Measurements from ENCODE around the gene DENND2A. TPM values are rescaled to one million over a fixed set of nuclear protein-coding genes. Genes with fewer than 3 reads are reported as not detected.

Gene DENND2A
- total RNA-seq, 1 experiment from 2014 or later: 10.0 TPM

DNA sequence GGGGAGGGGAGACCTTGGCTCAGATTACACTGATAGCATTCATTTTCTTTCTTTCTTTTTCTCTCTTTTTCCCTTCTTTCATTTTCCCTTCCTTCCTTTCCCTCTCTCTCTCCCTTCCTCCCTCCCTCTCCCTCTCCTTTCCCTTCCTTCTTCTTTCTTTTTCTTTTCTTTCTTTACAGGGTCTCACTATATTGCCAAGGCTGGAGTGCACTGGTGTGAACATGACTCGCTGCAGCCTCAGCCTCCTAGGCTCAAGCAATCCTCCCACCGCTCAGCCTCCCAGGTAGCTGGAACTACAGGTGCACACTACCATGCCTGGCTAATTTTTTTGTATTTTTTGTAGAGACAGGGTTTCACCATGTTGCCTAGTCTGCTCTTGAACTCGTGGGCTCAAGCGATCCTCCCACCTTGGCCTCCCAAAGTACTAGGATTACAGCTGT lies 88.4 kb downstream of the DENND2A start:
- ATAC-seq: no peak
- TF ChIP-seq PRRX2 (CRISPR knock-in tag; IDR thresholded peaks at IDR 0.05): no peak
- TF ChIP-seq NR3C1 (CRISPR knock-in tag; conservative IDR thresholded peaks at IDR 0.05; ENCODE audit: low read depth): no peak
- TF ChIP-seq NFATC4 (CRISPR knock-in tag; IDR thresholded peaks at IDR 0.05): no peak
- TF ChIP-seq NR2C2 (CRISPR knock-in tag; IDR thresholded peaks at IDR 0.05): no peak
- no peak for TF ChIP-seq GTF2I (CRISPR knock-in tag; conservative IDR thresholded peaks at IDR 0.05)
- TF ChIP-seq FOXK1 (CRISPR knock-in tag; IDR thresholded peaks at IDR 0.05): no peak
- TF ChIP-seq, protein P1, sequence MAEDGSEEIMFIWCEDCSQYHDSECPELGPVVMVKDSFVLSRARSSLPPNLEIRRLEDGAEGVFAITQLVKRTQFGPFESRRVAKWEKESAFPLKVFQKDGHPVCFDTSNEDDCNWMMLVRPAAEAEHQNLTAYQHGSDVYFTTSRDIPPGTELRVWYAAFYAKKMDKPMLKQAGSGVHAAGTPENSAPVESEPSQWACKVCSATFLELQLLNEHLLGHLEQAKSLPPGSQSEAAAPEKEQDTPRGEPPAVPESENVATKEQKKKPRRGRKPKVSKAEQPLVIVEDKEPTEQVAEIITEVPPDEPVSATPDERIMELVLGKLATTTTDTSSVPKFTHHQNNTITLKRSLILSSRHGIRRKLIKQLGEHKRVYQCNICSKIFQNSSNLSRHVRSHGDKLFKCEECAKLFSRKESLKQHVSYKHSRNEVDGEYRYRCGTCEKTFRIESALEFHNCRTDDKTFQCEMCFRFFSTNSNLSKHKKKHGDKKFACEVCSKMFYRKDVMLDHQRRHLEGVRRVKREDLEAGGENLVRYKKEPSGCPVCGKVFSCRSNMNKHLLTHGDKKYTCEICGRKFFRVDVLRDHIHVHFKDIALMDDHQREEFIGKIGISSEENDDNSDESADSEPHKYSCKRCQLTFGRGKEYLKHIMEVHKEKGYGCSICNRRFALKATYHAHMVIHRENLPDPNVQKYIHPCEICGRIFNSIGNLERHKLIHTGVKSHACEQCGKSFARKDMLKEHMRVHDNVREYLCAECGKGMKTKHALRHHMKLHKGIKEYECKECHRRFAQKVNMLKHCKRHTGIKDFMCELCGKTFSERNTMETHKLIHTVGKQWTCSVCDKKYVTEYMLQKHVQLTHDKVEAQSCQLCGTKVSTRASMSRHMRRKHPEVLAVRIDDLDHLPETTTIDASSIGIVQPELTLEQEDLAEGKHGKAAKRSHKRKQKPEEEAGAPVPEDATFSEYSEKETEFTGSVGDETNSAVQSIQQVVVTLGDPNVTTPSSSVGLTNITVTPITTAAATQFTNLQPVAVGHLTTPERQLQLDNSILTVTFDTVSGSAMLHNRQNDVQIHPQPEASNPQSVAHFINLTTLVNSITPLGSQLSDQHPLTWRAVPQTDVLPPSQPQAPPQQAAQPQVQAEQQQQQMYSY (CRISPR knock-in tag; IDR thresholded peaks at IDR 0.05): no peak
- TF ChIP-seq, protein P2, sequence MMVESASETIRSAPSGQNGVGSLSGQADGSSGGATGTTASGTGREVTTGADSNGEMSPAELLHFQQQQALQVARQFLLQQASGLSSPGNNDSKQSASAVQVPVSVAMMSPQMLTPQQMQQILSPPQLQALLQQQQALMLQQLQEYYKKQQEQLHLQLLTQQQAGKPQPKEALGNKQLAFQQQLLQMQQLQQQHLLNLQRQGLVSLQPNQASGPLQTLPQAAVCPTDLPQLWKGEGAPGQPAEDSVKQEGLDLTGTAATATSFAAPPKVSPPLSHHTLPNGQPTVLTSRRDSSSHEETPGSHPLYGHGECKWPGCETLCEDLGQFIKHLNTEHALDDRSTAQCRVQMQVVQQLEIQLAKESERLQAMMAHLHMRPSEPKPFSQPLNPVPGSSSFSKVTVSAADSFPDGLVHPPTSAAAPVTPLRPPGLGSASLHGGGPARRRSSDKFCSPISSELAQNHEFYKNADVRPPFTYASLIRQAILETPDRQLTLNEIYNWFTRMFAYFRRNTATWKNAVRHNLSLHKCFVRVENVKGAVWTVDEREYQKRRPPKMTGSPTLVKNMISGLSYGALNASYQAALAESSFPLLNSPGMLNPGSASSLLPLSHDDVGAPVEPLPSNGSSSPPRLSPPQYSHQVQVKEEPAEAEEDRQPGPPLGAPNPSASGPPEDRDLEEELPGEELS (CRISPR knock-in tag; IDR thresholded peaks at IDR 0.05): no peak
- TF ChIP-seq, protein P3, sequence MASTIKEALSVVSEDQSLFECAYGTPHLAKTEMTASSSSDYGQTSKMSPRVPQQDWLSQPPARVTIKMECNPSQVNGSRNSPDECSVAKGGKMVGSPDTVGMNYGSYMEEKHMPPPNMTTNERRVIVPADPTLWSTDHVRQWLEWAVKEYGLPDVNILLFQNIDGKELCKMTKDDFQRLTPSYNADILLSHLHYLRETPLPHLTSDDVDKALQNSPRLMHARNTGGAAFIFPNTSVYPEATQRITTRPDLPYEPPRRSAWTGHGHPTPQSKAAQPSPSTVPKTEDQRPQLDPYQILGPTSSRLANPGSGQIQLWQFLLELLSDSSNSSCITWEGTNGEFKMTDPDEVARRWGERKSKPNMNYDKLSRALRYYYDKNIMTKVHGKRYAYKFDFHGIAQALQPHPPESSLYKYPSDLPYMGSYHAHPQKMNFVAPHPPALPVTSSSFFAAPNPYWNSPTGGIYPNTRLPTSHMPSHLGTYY (CRISPR knock-in tag; IDR thresholded peaks at IDR 0.05): no peak
- TF ChIP-seq ETV6 (CRISPR knock-in tag; IDR thresholded peaks at IDR 0.05): no peak
- Mint-ChIP-seq H3K9me3 (no peaks in the 10 kb centered on the region), H3K27me3 (ENCODE audit: low read depth) (no peaks in the 10 kb centered on the region), H3K4me3 (no peak overlapping the region), H3K36me3 (peaks cover 4% of the 10 kb centered on the region), H3K4me1 (peaks cover 20% of the 10 kb centered on the region), H3K27ac (no peak overlapping the region)
- DNase-seq (ENCODE audit: low spot score): no peak
- ChIA-PET CTCF (no interaction called here), POLR2A (interaction anchor here (0.6 to 0.7 kb wide), 2 partner anchors 143 to 460 kb away, joined by 5 read pairs; no protein-coding TSS in a partner anchor)

DNA sequence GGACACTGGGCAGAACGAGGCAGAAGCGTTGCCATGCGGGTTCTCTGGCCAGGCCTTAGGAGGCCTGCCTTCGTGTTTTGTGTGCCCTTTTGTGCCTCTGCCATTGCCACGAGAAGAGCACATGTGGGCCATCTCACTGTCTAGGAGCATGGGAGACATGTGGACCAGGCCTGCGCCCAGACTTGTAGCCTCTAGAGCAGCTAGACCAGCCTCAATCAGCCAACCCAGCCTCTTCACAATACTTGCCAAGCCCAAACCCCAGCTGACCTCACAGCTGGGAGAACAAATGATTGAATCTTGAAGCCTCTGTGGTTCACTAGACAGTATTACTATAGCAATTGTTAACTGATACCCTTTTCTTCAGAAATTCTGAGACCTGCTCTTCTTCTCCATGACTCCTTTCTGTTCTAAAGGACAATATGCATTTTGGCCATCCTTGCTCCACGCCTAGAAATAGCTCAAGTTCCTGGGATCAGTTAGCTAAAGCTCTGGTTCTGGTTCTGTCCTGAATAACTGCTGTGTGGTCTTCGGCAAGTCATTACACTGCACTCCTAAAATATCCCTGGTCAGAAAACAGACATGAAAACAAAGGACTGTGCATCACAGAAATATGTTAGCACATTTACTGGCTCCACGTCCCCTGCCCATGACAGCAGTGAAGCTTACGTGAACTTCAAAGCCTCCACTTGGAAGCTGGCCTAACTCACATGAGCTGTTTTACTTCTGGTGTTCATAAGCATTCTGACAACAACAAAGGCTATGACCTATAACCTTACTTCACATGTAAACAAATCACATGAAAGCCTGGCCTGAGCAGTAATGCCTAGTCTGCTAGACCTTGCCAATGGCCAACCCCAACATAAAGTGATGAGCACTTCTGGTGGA lies 89.0 kb downstream of the DENND2A start:
- ChIA-PET CTCF (interaction anchor here (0.5 to 1.2 kb wide), 5 partner anchors 34 to 397 kb away, joined by 3 to 5 read pairs (median 3); no protein-coding TSS in a partner anchor), POLR2A (no interaction called here)
- H3K4me1 Mint-ChIP-seq: peaks cover 20% of the 10 kb centered on the region
- ATAC-seq (no peak), DNase-seq (ENCODE audit: low spot score) (no peak)
- H3K4me3 Mint-ChIP-seq: no peak overlapping the region
- H3K27ac Mint-ChIP-seq: peak overlapping the region; percentile 60; the same call in 1 of the 2 replicates
- H3K9me3 Mint-ChIP-seq: no peaks in the 10 kb centered on the region
- H3K27me3 Mint-ChIP-seq (ENCODE audit: low read depth): no peaks in the 10 kb centered on the region
- peaks cover 1% of the 10 kb centered on the region for H3K36me3 Mint-ChIP-seq
- TF ChIP-seq SMAD3 (CRISPR knock-in tag; IDR thresholded peaks at IDR 0.05; ENCODE audit: borderline replicate concordance): no peak
- no peak for TF ChIP-seq ZNF416 (CRISPR knock-in tag; IDR thresholded peaks at IDR 0.05)
- TF ChIP-seq, protein P4, sequence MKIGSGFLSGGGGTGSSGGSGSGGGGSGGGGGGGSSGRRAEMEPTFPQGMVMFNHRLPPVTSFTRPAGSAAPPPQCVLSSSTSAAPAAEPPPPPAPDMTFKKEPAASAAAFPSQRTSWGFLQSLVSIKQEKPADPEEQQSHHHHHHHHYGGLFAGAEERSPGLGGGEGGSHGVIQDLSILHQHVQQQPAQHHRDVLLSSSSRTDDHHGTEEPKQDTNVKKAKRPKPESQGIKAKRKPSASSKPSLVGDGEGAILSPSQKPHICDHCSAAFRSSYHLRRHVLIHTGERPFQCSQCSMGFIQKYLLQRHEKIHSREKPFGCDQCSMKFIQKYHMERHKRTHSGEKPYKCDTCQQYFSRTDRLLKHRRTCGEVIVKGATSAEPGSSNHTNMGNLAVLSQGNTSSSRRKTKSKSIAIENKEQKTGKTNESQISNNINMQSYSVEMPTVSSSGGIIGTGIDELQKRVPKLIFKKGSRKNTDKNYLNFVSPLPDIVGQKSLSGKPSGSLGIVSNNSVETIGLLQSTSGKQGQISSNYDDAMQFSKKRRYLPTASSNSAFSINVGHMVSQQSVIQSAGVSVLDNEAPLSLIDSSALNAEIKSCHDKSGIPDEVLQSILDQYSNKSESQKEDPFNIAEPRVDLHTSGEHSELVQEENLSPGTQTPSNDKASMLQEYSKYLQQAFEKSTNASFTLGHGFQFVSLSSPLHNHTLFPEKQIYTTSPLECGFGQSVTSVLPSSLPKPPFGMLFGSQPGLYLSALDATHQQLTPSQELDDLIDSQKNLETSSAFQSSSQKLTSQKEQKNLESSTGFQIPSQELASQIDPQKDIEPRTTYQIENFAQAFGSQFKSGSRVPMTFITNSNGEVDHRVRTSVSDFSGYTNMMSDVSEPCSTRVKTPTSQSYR (CRISPR knock-in tag; IDR thresholded peaks at IDR 0.05): no peak
- no peak for TF ChIP-seq ZBTB21 (CRISPR knock-in tag; IDR thresholded peaks at IDR 0.05; ENCODE audit: borderline replicate concordance)
- TF ChIP-seq RORB (CRISPR knock-in tag; IDR thresholded peaks at IDR 0.05): no peak
- TF ChIP-seq, protein P3 (CRISPR knock-in tag; IDR thresholded peaks at IDR 0.05): no peak
- no peak for TF ChIP-seq ATF1 (CRISPR knock-in tag; IDR thresholded peaks at IDR 0.05)
- no peak for TF ChIP-seq ZNF263 (CRISPR knock-in tag; IDR thresholded peaks at IDR 0.05; ENCODE audit: low read depth)
- TF ChIP-seq ESRRA (CRISPR knock-in tag; IDR thresholded peaks at IDR 0.05; ENCODE audit: borderline replicate concordance): no peak
- TF ChIP-seq KAT7 (CRISPR knock-in tag; IDR thresholded peaks at IDR 0.05; ENCODE audit: borderline replicate concordance): no peak
- no peak for TF ChIP-seq NR3C1 (CRISPR knock-in tag; conservative IDR thresholded peaks at IDR 0.05; ENCODE audit: low read depth)
- TF ChIP-seq, protein P5, sequence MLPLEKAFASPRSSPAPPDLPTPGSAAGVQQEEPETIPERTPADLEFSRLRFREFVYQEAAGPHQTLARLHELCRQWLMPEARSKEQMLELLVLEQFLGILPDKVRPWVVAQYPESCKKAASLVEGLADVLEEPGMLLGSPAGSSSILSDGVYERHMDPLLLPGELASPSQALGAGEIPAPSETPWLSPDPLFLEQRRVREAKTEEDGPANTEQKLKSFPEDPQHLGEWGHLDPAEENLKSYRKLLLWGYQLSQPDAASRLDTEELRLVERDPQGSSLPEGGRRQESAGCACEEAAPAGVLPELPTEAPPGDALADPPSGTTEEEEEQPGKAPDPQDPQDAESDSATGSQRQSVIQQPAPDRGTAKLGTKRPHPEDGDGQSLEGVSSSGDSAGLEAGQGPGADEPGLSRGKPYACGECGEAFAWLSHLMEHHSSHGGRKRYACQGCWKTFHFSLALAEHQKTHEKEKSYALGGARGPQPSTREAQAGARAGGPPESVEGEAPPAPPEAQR (CRISPR knock-in tag; IDR thresholded peaks at IDR 0.05): no peak
